Neural cell (in vitro differentiated cells): Measurements from ENCODE around the gene TUBGCP2. TPM values are rescaled to one million over a fixed set of nuclear protein-coding genes. Genes with fewer than 3 reads are reported as not detected.

Experiments used
- H2AFZ ChIP-seq: fragments of 200-600, 300-800 bp; sonication (generic), shearing (Covaris generic); 2 replicates; pipeline ENCODE4 v1.6.0; 2014; ENCODE audit warnings: low read depth, mild to moderate bottlenecking, antibody characterized with exemption, low read length, moderate library complexity
- H3F3A ChIP-seq: fragments of 200-600 bp; shearing (Covaris generic); 2 replicates; pipeline ENCODE4 v1.6.1; 2016; ENCODE audit warnings: mild to moderate bottlenecking, moderate library complexity, mixed read lengths, antibody characterized with exemption, low read length; ENCODE audit not compliant: insufficient read depth, poor library complexity, severe bottlenecking
- H3K27ac ChIP-seq: fragments of 200-600, 300-800 bp; sonication (generic), shearing (Covaris generic); 2 replicates; pipeline ENCODE4 v1.5.1; 2014; ENCODE audit warnings: mild to moderate bottlenecking, low read length, moderate library complexity
- H3K27me3 ChIP-seq: fragments of 300-800, 200-600 bp; sonication (generic), shearing (Covaris generic); 2 replicates; pipeline ENCODE4 v1.6.0; 2014; ENCODE audit warnings: mild to moderate bottlenecking, low read depth, low read length, moderate library complexity; ENCODE audit not compliant: insufficient read depth
- H3K36me3 ChIP-seq: fragments of 300-800, 200-600 bp; sonication (generic), shearing (Covaris generic); 2 replicates; pipeline ENCODE4 v1.5.1; 2014; ENCODE audit warnings: mild to moderate bottlenecking, antibody characterized with exemption, low read length, moderate library complexity; ENCODE audit not compliant: insufficient read depth
- H3K4me2 ChIP-seq: fragments of 300-800, 200-600 bp; sonication (generic), shearing (Covaris generic); 2 replicates; pipeline ENCODE4 v1.6.0; 2014; ENCODE audit warnings: mild to moderate bottlenecking, low read length
- H3K4me3 ChIP-seq: fragments of 300-800, 200-600 bp; sonication (generic), shearing (Covaris generic); 2 replicates; pipeline ENCODE4 v1.5.1; 2014; ENCODE audit warnings: mild to moderate bottlenecking, low read length, moderate library complexity
- H3K79me2 ChIP-seq: fragments of 200-600 bp; shearing (Covaris generic); replicated peaks from 2 replicates; pipeline ENCODE4 v1.6.0; 2014; ENCODE audit warnings: mild to moderate bottlenecking, low read length, moderate library complexity; ENCODE audit not compliant: insufficient read depth
- H3K9ac ChIP-seq: fragments of 300-800, 200-600 bp; sonication (generic), shearing (Covaris generic); 2 replicates; pipeline ENCODE4 v1.6.1; 2016; ENCODE audit warnings: mild to moderate bottlenecking, low read length, mixed read lengths
- H3K9me2 ChIP-seq: fragments of 200-600 bp; shearing (Covaris generic); 2 replicates; pipeline ENCODE4 v1.6.1; 2016; ENCODE audit warnings: mild to moderate bottlenecking, low read length, mixed read lengths; ENCODE audit not compliant: insufficient read depth
- H3K9me3 ChIP-seq: fragments of 200-600, 300-800 bp; sonication (generic), shearing (Covaris generic); 2 replicates; pipeline ENCODE4 v1.6.1; 2016; ENCODE audit warnings: mild to moderate bottlenecking, mixed run types, low read length, moderate library complexity, mixed read lengths
- H4K20me1 ChIP-seq: fragments of 200-600 bp; shearing (Covaris generic); 2 replicates; pipeline ENCODE4 v1.6.1; 2016; ENCODE audit warnings: mild to moderate bottlenecking, mixed run types; ENCODE audit not compliant: insufficient read depth
- EP300 ChIP-seq: fragments of 450-650 bp; conservative IDR thresholded peaks from 2 replicates; pipeline ENCODE4 v1.6.1; 2014; ENCODE audit warnings: antibody characterized with exemption, mild to moderate bottlenecking, moderate library complexity; ENCODE audit not compliant: poor library complexity, severe bottlenecking
- EZH2 ChIP-seq: fragments of 200-600, 300-800 bp; shearing (Covaris generic), sonication (generic); IDR thresholded peaks from 2 replicates; pipeline ENCODE4 v1.6.1; 2014; ENCODE audit warnings: antibody characterized with exemption, low read length, borderline replicate concordance, mild to moderate bottlenecking; ENCODE audit not compliant: insufficient read depth, poor library complexity, severe bottlenecking
- MXI1 ChIP-seq: fragments of 450-650 bp; conservative IDR thresholded peaks from 2 replicates; pipeline ENCODE4 v1.6.1; 2014; ENCODE audit warnings: antibody characterized with exemption, mild to moderate bottlenecking; ENCODE audit not compliant: poor library complexity, severe bottlenecking
- POLR2AphosphoS5 ChIP-seq: IDR thresholded peaks from 2 replicates; pipeline ENCODE4 v1.6.1; 2012
- RAD21 ChIP-seq: fragments of 450-650 bp; conservative IDR thresholded peaks from 2 replicates; pipeline ENCODE4 v1.6.1; 2014; ENCODE audit warnings: antibody characterized with exemption, mild to moderate bottlenecking, moderate library complexity
- SMC3 ChIP-seq: fragments of 450-650 bp; conservative IDR thresholded peaks from 2 replicates; pipeline ENCODE4 v1.6.1; 2014; ENCODE audit warnings: antibody characterized with exemption, mild to moderate bottlenecking, moderate library complexity; ENCODE audit not compliant: poor library complexity
- TAF1 ChIP-seq: IDR thresholded peaks from 2 replicates; pipeline ENCODE4 v1.6.1; 2012; ENCODE audit warnings: low read depth
- polyA plus RNA-seq: library from polyadenylated mRNA; depleted of rRNA; stranded (reverse); fragments of >200 nt; gene quantifications from 2 replicates; pipeline ENCODE4 v1.2.3, GENCODE V29; 2014
- TF ChIP-seq, protein P1 (sequence below): IDR thresholded peaks from 2 replicates; pipeline ENCODE4 v1.6.1; 2012; ENCODE audit warnings: borderline replicate concordance
- TF ChIP-seq, protein P2 (sequence below): fragments of 450-650 bp; IDR thresholded peaks from 2 replicates; pipeline ENCODE4 v1.5.1; 2014; ENCODE audit warnings: antibody characterized with exemption, mild to moderate bottlenecking, moderate library complexity; ENCODE audit not compliant: poor library complexity, severe bottlenecking

Gene TUBGCP2
- polyA plus RNA-seq, 1 donor from 2014 or later: 34.5 TPM

DNA sequence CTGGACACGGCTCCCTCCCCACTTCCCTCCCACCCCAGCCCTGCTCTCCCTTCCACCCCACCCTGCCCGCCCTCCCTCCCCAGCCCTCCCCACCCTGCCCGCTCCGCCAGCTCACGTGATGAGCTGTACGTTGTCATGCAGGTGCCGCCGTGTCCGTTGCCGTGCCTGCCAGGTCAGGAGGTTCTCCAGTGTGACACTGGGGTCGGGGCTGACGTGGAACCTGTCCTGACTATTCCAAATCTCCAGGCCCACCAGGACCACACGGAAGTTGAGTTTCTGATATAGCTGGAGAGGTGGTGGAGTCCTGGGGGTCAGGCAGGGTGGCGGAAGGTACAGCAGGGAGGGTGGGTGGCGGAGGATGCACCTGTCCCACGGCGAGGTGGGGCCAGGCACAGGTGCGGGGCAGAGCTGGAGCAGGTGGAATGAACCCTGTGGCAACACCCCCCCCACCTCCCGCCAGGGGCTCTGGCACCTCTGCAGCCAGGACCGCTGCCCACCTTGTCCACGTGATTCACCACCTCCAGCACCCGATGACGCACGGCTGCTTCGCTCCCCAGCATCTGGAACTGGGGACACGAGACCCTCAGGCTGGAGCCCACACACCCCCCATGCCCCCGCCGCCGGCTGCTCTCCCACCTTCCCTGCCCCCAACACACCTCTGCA lies 36.2 kb downstream of the TUBGCP2 start:
- Histone ChIP-seq H3K4me3 (no peak overlapping the region), H2AFZ (no peak overlapping the region), H3K36me3 (no peaks in the 10 kb centered on the region), H3K9ac (no peak overlapping the region), H3K79me2 (no peaks in the 10 kb centered on the region), H3K27ac (no peak overlapping the region), H3K9me2 (no peaks in the 10 kb centered on the region), H3K27me3 (peaks cover 10% of the 10 kb centered on the region), H4K20me1 (no peaks in the 10 kb centered on the region), H3K4me2 (no peak overlapping the region), H3K9me3 (no peaks in the 10 kb centered on the region), H3F3A (no peaks in the 10 kb centered on the region)
- TF ChIP-seq, protein P1, sequence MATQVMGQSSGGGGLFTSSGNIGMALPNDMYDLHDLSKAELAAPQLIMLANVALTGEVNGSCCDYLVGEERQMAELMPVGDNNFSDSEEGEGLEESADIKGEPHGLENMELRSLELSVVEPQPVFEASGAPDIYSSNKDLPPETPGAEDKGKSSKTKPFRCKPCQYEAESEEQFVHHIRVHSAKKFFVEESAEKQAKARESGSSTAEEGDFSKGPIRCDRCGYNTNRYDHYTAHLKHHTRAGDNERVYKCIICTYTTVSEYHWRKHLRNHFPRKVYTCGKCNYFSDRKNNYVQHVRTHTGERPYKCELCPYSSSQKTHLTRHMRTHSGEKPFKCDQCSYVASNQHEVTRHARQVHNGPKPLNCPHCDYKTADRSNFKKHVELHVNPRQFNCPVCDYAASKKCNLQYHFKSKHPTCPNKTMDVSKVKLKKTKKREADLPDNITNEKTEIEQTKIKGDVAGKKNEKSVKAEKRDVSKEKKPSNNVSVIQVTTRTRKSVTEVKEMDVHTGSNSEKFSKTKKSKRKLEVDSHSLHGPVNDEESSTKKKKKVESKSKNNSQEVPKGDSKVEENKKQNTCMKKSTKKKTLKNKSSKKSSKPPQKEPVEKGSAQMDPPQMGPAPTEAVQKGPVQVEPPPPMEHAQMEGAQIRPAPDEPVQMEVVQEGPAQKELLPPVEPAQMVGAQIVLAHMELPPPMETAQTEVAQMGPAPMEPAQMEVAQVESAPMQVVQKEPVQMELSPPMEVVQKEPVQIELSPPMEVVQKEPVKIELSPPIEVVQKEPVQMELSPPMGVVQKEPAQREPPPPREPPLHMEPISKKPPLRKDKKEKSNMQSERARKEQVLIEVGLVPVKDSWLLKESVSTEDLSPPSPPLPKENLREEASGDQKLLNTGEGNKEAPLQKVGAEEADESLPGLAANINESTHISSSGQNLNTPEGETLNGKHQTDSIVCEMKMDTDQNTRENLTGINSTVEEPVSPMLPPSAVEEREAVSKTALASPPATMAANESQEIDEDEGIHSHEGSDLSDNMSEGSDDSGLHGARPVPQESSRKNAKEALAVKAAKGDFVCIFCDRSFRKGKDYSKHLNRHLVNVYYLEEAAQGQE: no peak
- TF ChIP-seq MXI1 (no peak), SMC3 (no peak), POLR2AphosphoS5 (no peak), EZH2 (no peak), TAF1 (no peak), EP300 (no peak), RAD21 (no peak)
- TF ChIP-seq, protein P2, sequence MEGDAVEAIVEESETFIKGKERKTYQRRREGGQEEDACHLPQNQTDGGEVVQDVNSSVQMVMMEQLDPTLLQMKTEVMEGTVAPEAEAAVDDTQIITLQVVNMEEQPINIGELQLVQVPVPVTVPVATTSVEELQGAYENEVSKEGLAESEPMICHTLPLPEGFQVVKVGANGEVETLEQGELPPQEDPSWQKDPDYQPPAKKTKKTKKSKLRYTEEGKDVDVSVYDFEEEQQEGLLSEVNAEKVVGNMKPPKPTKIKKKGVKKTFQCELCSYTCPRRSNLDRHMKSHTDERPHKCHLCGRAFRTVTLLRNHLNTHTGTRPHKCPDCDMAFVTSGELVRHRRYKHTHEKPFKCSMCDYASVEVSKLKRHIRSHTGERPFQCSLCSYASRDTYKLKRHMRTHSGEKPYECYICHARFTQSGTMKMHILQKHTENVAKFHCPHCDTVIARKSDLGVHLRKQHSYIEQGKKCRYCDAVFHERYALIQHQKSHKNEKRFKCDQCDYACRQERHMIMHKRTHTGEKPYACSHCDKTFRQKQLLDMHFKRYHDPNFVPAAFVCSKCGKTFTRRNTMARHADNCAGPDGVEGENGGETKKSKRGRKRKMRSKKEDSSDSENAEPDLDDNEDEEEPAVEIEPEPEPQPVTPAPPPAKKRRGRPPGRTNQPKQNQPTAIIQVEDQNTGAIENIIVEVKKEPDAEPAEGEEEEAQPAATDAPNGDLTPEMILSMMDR: no peak

DNA sequence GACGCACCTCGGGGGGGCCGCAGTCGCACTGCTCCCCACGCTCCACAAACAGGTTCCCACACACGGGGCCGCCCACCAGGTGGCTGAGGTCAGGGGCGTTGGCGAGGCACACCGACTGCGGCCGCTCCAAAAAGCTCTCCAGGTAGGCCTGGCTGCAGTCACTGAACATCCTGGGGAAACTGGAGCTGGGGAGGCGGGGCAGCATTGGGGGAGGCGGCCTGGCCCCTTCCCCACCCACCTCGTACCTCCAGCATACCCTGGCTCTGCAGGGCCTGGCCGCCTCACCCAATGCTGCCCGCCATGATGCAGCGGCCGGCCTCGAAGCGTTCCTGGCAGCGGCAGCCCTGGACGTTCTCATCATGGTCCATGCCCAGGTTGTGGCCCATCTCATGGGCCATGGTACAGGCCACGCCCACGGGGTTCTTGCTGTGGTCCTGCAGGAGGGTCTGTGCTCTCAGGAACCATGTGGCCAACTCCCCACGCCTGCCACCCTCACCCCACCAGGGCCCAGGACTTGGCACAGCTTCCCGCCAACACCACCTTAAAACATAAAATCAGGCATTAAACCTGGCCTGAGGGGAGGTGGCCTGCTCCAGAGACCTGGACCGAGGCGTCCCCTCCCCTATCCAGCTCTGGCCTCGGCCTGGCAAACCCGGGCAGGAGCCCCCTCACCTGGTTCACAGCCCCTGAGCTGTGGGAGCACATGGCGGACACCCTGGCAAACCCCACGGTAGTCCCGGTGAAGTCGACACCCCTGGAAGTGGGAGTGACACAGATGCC lies 37.0 kb downstream of the TUBGCP2 start:
- Histone ChIP-seq H3K4me3 (no peak overlapping the region), H4K20me1 (no peaks in the 10 kb centered on the region), H3K9me2 (no peaks in the 10 kb centered on the region), H3K9me3 (no peaks in the 10 kb centered on the region), H2AFZ (no peak overlapping the region), H3K36me3 (no peaks in the 10 kb centered on the region), H3K79me2 (no peaks in the 10 kb centered on the region), H3F3A (no peaks in the 10 kb centered on the region), H3K27ac (no peak overlapping the region), H3K9ac (no peak overlapping the region), H3K27me3 (peaks cover 7% of the 10 kb centered on the region), H3K4me2 (no peak overlapping the region)
- no peak for TF ChIP-seq POLR2AphosphoS5
- TF ChIP-seq, protein P1: no peak
- TF ChIP-seq, protein P2: no peak
- TF ChIP-seq MXI1: no peak
- TF ChIP-seq SMC3: no peak
- no peak for TF ChIP-seq EZH2
- no peak for TF ChIP-seq EP300
- no peak for TF ChIP-seq TAF1
- no peak for TF ChIP-seq RAD21
